SIG-M5 treated with dmso at 0.1 percent for 504 hours (cell line): ENCODE results near the gene RAB7B.

Experiments used
- DNase-seq: peaks from one replicate; lab custom pipeline; 2025; ENCODE audit not compliant: unreplicated experiment; lab: John Stamatoyannopoulos, UW

Gene RAB7B

GRCh38 chr1:205975387-205975998, 27.7 kb downstream of the RAB7B start:
- no peak for DNase-seq

- DNase-seq = no peak
Observed at GRCh38 chr1:205974712-205975111, 28.5 kb downstream of the RAB7B start.

GRCh38 chr1:205973377-205974232, 29.6 kb downstream of the RAB7B start:
- DNase-seq = no peak

- DNase-seq = no peak
Observed at GRCh38 chr1:205972491-205973168, 30.6 kb downstream of the RAB7B start.

- no peak for DNase-seq
Observed at GRCh38 chr1:205972081-205972480, 31.1 kb downstream of the RAB7B start.

GRCh38 chr1:205971082-205971481, 32.1 kb downstream of the RAB7B start:
- no peak for DNase-seq

GRCh38 chr1:205970486-205970885, 32.7 kb downstream of the RAB7B start:
- DNase-seq = no peak

- DNase-seq = no peak
Observed at GRCh38 chr1:205969229-205969628, 34.0 kb downstream of the RAB7B start.

- DNase-seq = no peak
Observed at GRCh38 chr1:205967554-205968335, 35.5 kb downstream of the RAB7B start.

GRCh38 chr1:205965036-205965884, 37.9 kb downstream of the RAB7B start:
- no peak for DNase-seq

- peak; percentile 68 for DNase-seq
Observed at GRCh38 chr1:205963352-205964155, 39.6 kb downstream of the RAB7B start.

GRCh38 chr1:205962821-205963221, 40.4 kb downstream of the RAB7B start:
- DNase-seq = no peak

- DNase-seq = no peak
Observed at GRCh38 chr1:205961991-205962820, 41.0 kb downstream of the RAB7B start.

GRCh38 chr1:205961405-205961804, 41.8 kb downstream of the RAB7B start:
- no peak for DNase-seq

- DNase-seq = no peak
Observed at GRCh38 chr1:205959789-205960188, 43.4 kb downstream of the RAB7B start.

- DNase-seq = no peak
Observed at GRCh38 chr1:205955499-205955898, 47.7 kb downstream of the RAB7B start.

- DNase-seq = no peak
Observed at GRCh38 chr1:205954819-205955404, 48.3 kb downstream of the RAB7B start.

- DNase-seq = no peak
Observed at GRCh38 chr1:205951746-205952145, 51.4 kb downstream of the RAB7B start.
